Measurements from ENCODE around the gene PDXK. TPM values are rescaled to one million over a fixed set of nuclear protein-coding genes. Genes with fewer than 3 reads are reported as not detected.
"Not testable (repeated sequence)": the region's sequence is repeated elsewhere in the genome, so short reads cannot be mapped to it uniquely, and the experiment has no call there.

The PDXK gene
- polyA plus RNA-seq, 1 of the 3 experiments (the other 2 are of a cell fraction): 85.7 TPM

- POLR2A ChIA-PET: no interaction called here
- H4K20me1 ChIP-seq (ENCODE audit: insufficient read depth): no peaks in the 10 kb centered on the region
Measured at GRCh38 chr21:43708745-43709381, 10.1 kb upstream of the PDXK start.

GRCh38 chr21:43712268-43712942 lies 6.5 kb upstream of the PDXK start:
- Histone ChIP-seq H3K4me2 (no peak overlapping the region), H4K20me1 (ENCODE audit: insufficient read depth) (no peaks in the 10 kb centered on the region), H3K79me2 (ENCODE audit: insufficient read depth) (no peaks in the 10 kb centered on the region), H3K36me3 (replicated peaks in 1 of 2; ENCODE audit: control insufficient read depth in 1 of 2, insufficient read depth in 2 of 2, low read length in 1 of 2) (no peaks in the 10 kb centered on the region), H3K27ac (ENCODE audit: low read depth in 2 of 2, low read length in 1 of 2) (no peak overlapping the region; a peak in 1 of 4 replicates), H3K9ac (no peak overlapping the region), H3K9me3 (no peaks in the 10 kb centered on the region), H3K9me2 (no peaks in the 10 kb centered on the region), H3K27me3 (ENCODE audit: insufficient read depth) (no peaks in the 10 kb centered on the region), H2AFZ (ENCODE audit: low read depth) (no peak overlapping the region), H3F3A (replicated peaks; ENCODE audit: insufficient read depth) (no peaks in the 10 kb centered on the region), H3K4me1 (ENCODE audit: control insufficient read depth in 1 of 2, insufficient read depth in 2 of 2, low read depth in 1 of 2, low read length in 1 of 2) (no peaks in the 10 kb centered on the region), H3K4me3 (ENCODE audit: low read depth in 2 of 2, low read length in 1 of 2) (no peak overlapping the region)
- no peak for DNase-seq
- 78% methylated on average over 13 of the region's 13 CpGs for WGBS (ENCODE audit: low lambda C conversion rate)
- ChIA-PET POLR2A (no interaction called here), CTCF (interaction anchor here (1.3 kb wide), 1 partner anchor 8 kb away, joined by 3 read pairs; no protein-coding TSS in a partner anchor)
- TF ChIP-seq TEAD4 (IDR thresholded peaks at IDR 0.05; ENCODE audit: borderline replicate concordance, insufficient read depth): no peak
- no peak for TF ChIP-seq RFX5 (IDR thresholded peaks at IDR 0.05; ENCODE audit: low read length)

More at GRCh38 chr21:43708745-43709381, 10.1 kb upstream of the PDXK start:
- H3K36me3 ChIP-seq (replicated peaks in 1 of 2; ENCODE audit: control insufficient read depth in 1 of 2, insufficient read depth in 2 of 2, low read length in 1 of 2): no peaks in the 10 kb centered on the region
- H3K79me2 ChIP-seq (ENCODE audit: insufficient read depth): no peaks in the 10 kb centered on the region
- H2AFZ ChIP-seq (ENCODE audit: low read depth): no peak overlapping the region
- H3K4me3 ChIP-seq (ENCODE audit: low read depth in 2 of 2, low read length in 1 of 2): no peak overlapping the region
- no peak overlapping the region for H3K9ac ChIP-seq
- H3K9me3 ChIP-seq: no peaks in the 10 kb centered on the region
- no peaks in the 10 kb centered on the region for H3K9me2 ChIP-seq
- CTCF ChIA-PET: interaction anchor here (1.0 kb wide), 1 partner anchor 20 kb away, joined by 3 read pairs; no protein-coding TSS in a partner anchor
- no peaks in the 10 kb centered on the region for H3K27me3 ChIP-seq (ENCODE audit: insufficient read depth)
- DNase-seq: no peak
- no peak overlapping the region for H3K27ac ChIP-seq (ENCODE audit: low read depth in 2 of 2, low read length in 1 of 2)
- WGBS (ENCODE audit: low lambda C conversion rate): 79% methylated on average over 13 of the region's 13 CpGs
- H3F3A ChIP-seq (replicated peaks; ENCODE audit: insufficient read depth): no peaks in the 10 kb centered on the region
- no peaks in the 10 kb centered on the region for H3K4me1 ChIP-seq (ENCODE audit: control insufficient read depth in 1 of 2, insufficient read depth in 2 of 2, low read depth in 1 of 2, low read length in 1 of 2)
- no peak for TF ChIP-seq USF1 (IDR thresholded peaks at IDR 0.05; ENCODE audit: borderline replicate concordance, low read depth)
- H3K4me2 ChIP-seq: no peak overlapping the region

GRCh38 chr21:43713123-43713522 lies 5.8 kb upstream of the PDXK start:
- H3K4me2 ChIP-seq; H3K9me2 ChIP-seq; H3K27me3 ChIP-seq (ENCODE audit: insufficient read depth); H3K9me3 ChIP-seq; H3K9ac ChIP-seq; H3K36me3 ChIP-seq (replicated peaks in 1 of 2; ENCODE audit: control insufficient read depth in 1 of 2, insufficient read depth in 2 of 2, low read length in 1 of 2); H3K27ac ChIP-seq (ENCODE audit: low read depth in 2 of 2, low read length in 1 of 2); H4K20me1 ChIP-seq (ENCODE audit: insufficient read depth); POLR2A ChIA-PET; H3K4me3 ChIP-seq (ENCODE audit: low read depth in 2 of 2, low read length in 1 of 2); DNase-seq; H3K4me1 ChIP-seq (ENCODE audit: control insufficient read depth in 1 of 2, insufficient read depth in 2 of 2, low read depth in 1 of 2, low read length in 1 of 2); H3K79me2 ChIP-seq (ENCODE audit: insufficient read depth); H2AFZ ChIP-seq (ENCODE audit: low read depth); H3F3A ChIP-seq (replicated peaks; ENCODE audit: insufficient read depth): not testable (repeated sequence)
- WGBS (ENCODE audit: low lambda C conversion rate): 77% methylated on average over 6 of the region's 6 CpGs
- CTCF ChIA-PET: interaction anchor here (0.7 to 1.3 kb wide), 2 partner anchors 9 to 20 kb away, joined by 3 read pairs; no protein-coding TSS in a partner anchor

Data from SK-N-SH (cell line).